Chondrocyte (in vitro differentiated cells): ENCODE results near the gene ZNF639. TPM values are rescaled to one million over a fixed set of nuclear protein-coding genes. Genes with fewer than 3 reads are reported as not detected.

Source experiments
- DNase-seq: peaks from one replicate; pipeline ENCODE4 v3.0.0; 2021; ENCODE audit warnings: mixed read lengths, low spot score
- H3K27ac Mint-ChIP-seq: one replicate; pipeline ENCODE4 v1.8.0; 2021; ENCODE audit warnings: mild to moderate bottlenecking, moderate library complexity, mixed read lengths; ENCODE audit not compliant: unreplicated experiment
- H3K27me3 Mint-ChIP-seq: 2 replicates; pipeline ENCODE4 v1.8.0; 2021; ENCODE audit warnings: low read depth, mixed read lengths
- H3K36me3 Mint-ChIP-seq: 2 replicates; pipeline ENCODE4 v1.8.0; 2021; ENCODE audit warnings: low read depth, mixed read lengths
- H3K4me1 Mint-ChIP-seq: 2 replicates; pipeline ENCODE4 v1.8.0; 2021; ENCODE audit warnings: low read depth, mild to moderate bottlenecking, mixed read lengths
- H3K4me3 Mint-ChIP-seq: one replicate; pipeline ENCODE4 v1.8.0; 2021; ENCODE audit warnings: mild to moderate bottlenecking, moderate library complexity, mixed read lengths; ENCODE audit not compliant: unreplicated experiment
- H3K9me3 Mint-ChIP-seq: 2 replicates; pipeline ENCODE4 v1.8.0; 2021; ENCODE audit warnings: low read depth, mixed read lengths
- total RNA-seq: library from RNA; stranded (reverse); gene quantifications from 3 replicates; pipeline ENCODE4 v1.2.1, GENCODE V29; 2021
- TF ChIP-seq, protein P1 (sequence below): fragments of 200-600 bp; sonication (generic); IDR thresholded peaks from 2 replicates; pipeline ENCODE4 v1.5.0; 2021; ENCODE audit warnings: antibody characterized with exemption, mild to moderate bottlenecking, moderate library complexity

Gene ZNF639
- total RNA-seq, 1 donor from 2014 or later, result 35.4 TPM

GRCh38 chr3:179289295-179289694, 33.5 kb upstream of the ZNF639 start:
- TF ChIP-seq, protein P1, sequence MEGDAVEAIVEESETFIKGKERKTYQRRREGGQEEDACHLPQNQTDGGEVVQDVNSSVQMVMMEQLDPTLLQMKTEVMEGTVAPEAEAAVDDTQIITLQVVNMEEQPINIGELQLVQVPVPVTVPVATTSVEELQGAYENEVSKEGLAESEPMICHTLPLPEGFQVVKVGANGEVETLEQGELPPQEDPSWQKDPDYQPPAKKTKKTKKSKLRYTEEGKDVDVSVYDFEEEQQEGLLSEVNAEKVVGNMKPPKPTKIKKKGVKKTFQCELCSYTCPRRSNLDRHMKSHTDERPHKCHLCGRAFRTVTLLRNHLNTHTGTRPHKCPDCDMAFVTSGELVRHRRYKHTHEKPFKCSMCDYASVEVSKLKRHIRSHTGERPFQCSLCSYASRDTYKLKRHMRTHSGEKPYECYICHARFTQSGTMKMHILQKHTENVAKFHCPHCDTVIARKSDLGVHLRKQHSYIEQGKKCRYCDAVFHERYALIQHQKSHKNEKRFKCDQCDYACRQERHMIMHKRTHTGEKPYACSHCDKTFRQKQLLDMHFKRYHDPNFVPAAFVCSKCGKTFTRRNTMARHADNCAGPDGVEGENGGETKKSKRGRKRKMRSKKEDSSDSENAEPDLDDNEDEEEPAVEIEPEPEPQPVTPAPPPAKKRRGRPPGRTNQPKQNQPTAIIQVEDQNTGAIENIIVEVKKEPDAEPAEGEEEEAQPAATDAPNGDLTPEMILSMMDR, result no peak
- H3K4me3 Mint-ChIP-seq, result no peak overlapping the region
- H3K27me3 Mint-ChIP-seq, result peaks cover 6% of the 10 kb centered on the region
- H3K9me3 Mint-ChIP-seq, result no peaks in the 10 kb centered on the region
- H3K27ac Mint-ChIP-seq, result no peak overlapping the region
- DNase-seq, result no peak
- no peaks in the 10 kb centered on the region for H3K4me1 Mint-ChIP-seq
- H3K36me3 Mint-ChIP-seq, result no peaks in the 10 kb centered on the region

GRCh38 chr3:179292450-179292849, 30.4 kb upstream of the ZNF639 start:
- H3K4me1 Mint-ChIP-seq, result no peaks in the 10 kb centered on the region
- peaks cover 9% of the 10 kb centered on the region for H3K27me3 Mint-ChIP-seq
- no peaks in the 10 kb centered on the region for H3K36me3 Mint-ChIP-seq
- TF ChIP-seq, protein P1, result no peak
- no peak overlapping the region for H3K27ac Mint-ChIP-seq
- no peak for DNase-seq
- H3K9me3 Mint-ChIP-seq, result peaks cover 2% of the 10 kb centered on the region
- no peak overlapping the region for H3K4me3 Mint-ChIP-seq

DNA sequence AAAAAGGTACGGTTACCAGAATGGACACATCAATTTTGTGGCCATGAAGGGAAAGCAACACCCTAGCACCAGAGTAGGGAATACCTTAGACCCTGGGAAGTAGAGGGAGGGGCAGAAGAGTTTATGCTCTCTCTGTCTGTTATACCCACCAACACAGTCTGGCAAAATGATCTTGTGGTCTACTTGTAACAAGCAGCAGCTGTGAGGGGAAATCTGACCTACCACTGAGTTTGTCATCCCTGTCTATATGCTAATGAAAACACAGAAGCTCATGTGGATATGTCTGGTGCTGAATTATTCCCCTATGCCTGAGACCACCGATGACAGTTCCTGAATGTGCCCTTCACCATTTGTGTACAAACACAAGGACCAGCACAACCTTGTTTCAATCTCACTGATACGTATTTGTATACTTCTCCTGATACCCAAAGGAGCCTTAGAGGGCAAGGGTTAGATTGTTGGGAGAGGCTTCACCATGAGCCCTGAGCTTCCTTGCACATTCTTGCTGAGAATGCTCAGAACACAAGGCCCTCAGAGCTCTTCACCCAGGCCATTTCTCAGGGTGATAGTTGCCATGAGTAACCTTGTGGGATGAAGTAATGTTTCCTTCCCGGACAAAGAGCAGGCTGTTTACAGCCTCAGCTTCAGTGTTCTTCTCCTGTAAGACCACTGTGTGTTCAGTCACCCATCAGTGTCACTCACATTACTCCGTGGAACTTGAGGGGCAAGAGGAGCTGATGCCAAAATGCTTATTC, 24.7 kb upstream of the ZNF639 start:
- H3K4me3 Mint-ChIP-seq, result no peak overlapping the region
- H3K27me3 Mint-ChIP-seq, result peaks cover 7% of the 10 kb centered on the region
- no peaks in the 10 kb centered on the region for H3K36me3 Mint-ChIP-seq
- peaks cover 11% of the 10 kb centered on the region for H3K9me3 Mint-ChIP-seq
- TF ChIP-seq, protein P1, result no peak
- no peak for DNase-seq
- H3K27ac Mint-ChIP-seq, result no peak overlapping the region
- H3K4me1 Mint-ChIP-seq, result no peaks in the 10 kb centered on the region

- Mint-ChIP-seq H3K4me1 (no peaks in the 10 kb centered on the region), H3K27ac (no peak overlapping the region), H3K27me3 (peaks cover 5% of the 10 kb centered on the region), H3K9me3 (peaks cover 11% of the 10 kb centered on the region), H3K4me3 (no peak overlapping the region), H3K36me3 (no peaks in the 10 kb centered on the region)
- no peak for DNase-seq
- TF ChIP-seq, protein P1, result no peak
These were observed 23.5 kb upstream of the ZNF639 start for GRCh38 chr3:179299316-179299715.

DNA sequence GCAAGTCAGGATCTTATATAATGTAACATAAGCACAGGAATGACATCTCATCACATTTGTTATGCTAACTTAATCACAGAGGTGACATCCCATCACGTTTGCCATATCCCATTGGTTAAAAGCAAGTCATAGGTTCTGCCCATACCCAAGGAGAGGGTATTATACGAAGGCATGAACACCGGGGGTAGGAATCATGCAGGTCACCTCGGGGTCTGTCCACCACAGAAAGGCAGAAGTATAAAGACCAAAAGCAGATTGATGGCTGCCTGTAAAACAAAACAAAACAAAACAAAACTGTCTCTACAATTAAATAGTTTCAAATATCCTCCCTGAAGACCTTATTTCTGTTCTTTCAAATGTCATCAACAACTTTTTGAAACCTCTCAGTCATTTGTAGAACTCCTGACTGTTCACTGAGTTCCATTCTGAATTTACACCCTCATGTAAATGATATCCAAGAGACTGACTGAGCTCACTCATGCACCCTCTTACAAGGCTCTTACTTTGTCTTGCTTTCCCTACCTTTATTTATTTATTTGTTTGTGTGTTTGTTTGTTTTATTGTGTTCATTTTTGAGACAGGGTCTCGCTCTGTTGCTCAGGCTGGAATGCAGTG, 22.7 kb upstream of the ZNF639 start:
- Mint-ChIP-seq H3K36me3 (no peaks in the 10 kb centered on the region), H3K9me3 (peaks cover 11% of the 10 kb centered on the region), H3K4me1 (no peaks in the 10 kb centered on the region), H3K27ac (no peak overlapping the region), H3K27me3 (peaks cover 2% of the 10 kb centered on the region), H3K4me3 (no peak overlapping the region)
- no peak for DNase-seq
- TF ChIP-seq, protein P1, result no peak
